Karpas-422 (cell line): ENCODE results near the gene UBAP2L. TPM values are rescaled to one million over a fixed set of nuclear protein-coding genes. Genes with fewer than 3 reads are reported as not detected.

ENCODE experiments used
- DNase-seq: peaks from one replicate; pipeline ENCODE4 v3.0.0-alpha.2; 2015
- H2AFZ ChIP-seq: fragments of 200-600 bp; sonication (generic); 2 replicates; pipeline ENCODE4 v1.6.1; 2014; ENCODE audit warnings: antibody characterized with exemption, low read length, mixed read lengths
- H3K27ac ChIP-seq: fragments of 200-600 bp; sonication (generic); 2 replicates; pipeline ENCODE4 v1.5.1; 2014; ENCODE audit warnings: mild to moderate bottlenecking, low read length, moderate library complexity
- H3K27me3 ChIP-seq: fragments of 200-600 bp; sonication (generic); 2 replicates; pipeline ENCODE4 v1.6.1; 2014; ENCODE audit warnings: low read length, mixed read lengths
- H3K36me3 ChIP-seq: fragments of 200-600 bp; sonication (generic); 2 replicates; pipeline ENCODE4 v1.6.1; 2014; ENCODE audit warnings: low read length, mixed read lengths; ENCODE audit not compliant: insufficient read depth
- H3K4me1 ChIP-seq: fragments of 200-600 bp; sonication (generic); 2 replicates; pipeline ENCODE4 v1.6.1; 2014; ENCODE audit warnings: mild to moderate bottlenecking, low read length, mixed read lengths
- H3K4me2 ChIP-seq: fragments of 200-600 bp; sonication (generic); 2 replicates; pipeline ENCODE4 v1.6.1; 2014; ENCODE audit warnings: low read length, low read depth, mild to moderate bottlenecking; ENCODE audit not compliant: poor library complexity, severe bottlenecking
- H3K4me3 ChIP-seq: fragments of 200-600 bp; sonication (generic); 2 replicates; pipeline ENCODE4 v1.5.1; 2014; ENCODE audit warnings: mild to moderate bottlenecking, antibody characterized with exemption, low read length, mixed read lengths
- H3K79me2 ChIP-seq: fragments of 200-600 bp; sonication (generic); 2 replicates; pipeline ENCODE4 v1.6.1; 2014; ENCODE audit warnings: mild to moderate bottlenecking, low read length, mixed read lengths
- H3K9ac ChIP-seq: fragments of 200-600 bp; sonication (generic); 2 replicates; pipeline ENCODE4 v1.6.0; 2014; ENCODE audit warnings: low read length
- H3K9me2 ChIP-seq: fragments of 200-600 bp; sonication (generic), shearing (Covaris generic); replicated peaks from 2 replicates; pipeline ENCODE4 v1.6.0; 2014; ENCODE audit warnings: mild to moderate bottlenecking, low read length, moderate library complexity; ENCODE audit not compliant: insufficient read depth
- H3K9me3 ChIP-seq: fragments of 300-700, 200-600 bp; sonication (generic); 2 replicates; pipeline ENCODE4 v1.6.1; 2014; ENCODE audit warnings: low read length, mixed read lengths
- H4K20me1 ChIP-seq: fragments of 200-600 bp; sonication (generic); 2 replicates; pipeline ENCODE4 v1.6.1; 2014; ENCODE audit warnings: mild to moderate bottlenecking, antibody characterized with exemption, low read length, low read depth; ENCODE audit not compliant: insufficient read depth
- total RNA-seq: library from RNA; depleted of rRNA; stranded (reverse); fragments of >200 nt; shearing (Covaris generic); gene quantifications from 2 replicates; pipeline ENCODE4 v1.2.3, GENCODE V29; 2014; ENCODE audit warnings: low replicate concordance

UBAP2L gene
- total RNA-seq, 1 experiment from 2014 or later: 119 TPM

GRCh38 chr1:154179946-154180687 is 40.6 kb upstream of the UBAP2L start:
- peak overlapping the region; percentile 70 for H3K4me3 ChIP-seq
- peak overlapping the region; percentile 94 for H3K4me2 ChIP-seq
- peaks cover 63% of the 10 kb centered on the region for H4K20me1 ChIP-seq
- H3K27ac ChIP-seq: peak overlapping the region; percentile 98
- peaks cover 34% of the 10 kb centered on the region for H3K36me3 ChIP-seq
- H3K4me1 ChIP-seq: peaks cover 47% of the 10 kb centered on the region
- H3K9me3 ChIP-seq: no peaks in the 10 kb centered on the region
- H2AFZ ChIP-seq: no peak overlapping the region
- DNase-seq: peak; percentile 93
- H3K9me2 ChIP-seq: no peaks in the 10 kb centered on the region
- peaks cover 77% of the 10 kb centered on the region for H3K79me2 ChIP-seq
- H3K9ac ChIP-seq: peak overlapping the region; percentile 76
- H3K27me3 ChIP-seq: no peaks in the 10 kb centered on the region

DNA sequence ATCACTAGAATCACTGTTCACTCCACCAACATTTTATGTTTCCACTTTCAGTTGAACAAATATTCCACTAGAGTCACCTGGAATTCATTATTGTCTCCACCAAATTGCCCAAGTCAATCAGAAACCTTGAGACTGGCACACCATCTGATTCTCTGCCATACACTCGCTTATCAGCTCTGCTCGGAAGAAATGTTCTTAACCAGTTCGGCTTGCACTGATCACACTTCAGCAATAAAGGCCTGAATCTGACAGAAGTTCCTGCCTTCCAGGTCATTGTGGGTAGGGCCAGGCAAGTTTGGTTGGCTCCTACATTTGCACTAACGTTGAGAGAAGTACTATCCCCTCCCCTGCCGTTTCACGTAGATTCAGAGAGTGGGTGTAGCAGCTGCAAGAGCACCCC is 38.8 kb upstream of the UBAP2L start:
- DNase-seq: no peak
- Histone ChIP-seq H3K9ac (peak overlapping the region; percentile 96), H3K27ac (peak overlapping the region; percentile 98), H3K4me1 (peaks cover 50% of the 10 kb centered on the region), H3K27me3 (no peaks in the 10 kb centered on the region), H3K79me2 (peaks cover 59% of the 10 kb centered on the region), H3K9me2 (no peaks in the 10 kb centered on the region), H3K36me3 (peaks cover 27% of the 10 kb centered on the region; the same call in 1 of the 2 replicates), H2AFZ (no peak overlapping the region), H3K4me2 (peak overlapping the region; percentile 94), H4K20me1 (peaks cover 47% of the 10 kb centered on the region), H3K4me3 (peak overlapping the region; percentile 87), H3K9me3 (no peaks in the 10 kb centered on the region)

DNA sequence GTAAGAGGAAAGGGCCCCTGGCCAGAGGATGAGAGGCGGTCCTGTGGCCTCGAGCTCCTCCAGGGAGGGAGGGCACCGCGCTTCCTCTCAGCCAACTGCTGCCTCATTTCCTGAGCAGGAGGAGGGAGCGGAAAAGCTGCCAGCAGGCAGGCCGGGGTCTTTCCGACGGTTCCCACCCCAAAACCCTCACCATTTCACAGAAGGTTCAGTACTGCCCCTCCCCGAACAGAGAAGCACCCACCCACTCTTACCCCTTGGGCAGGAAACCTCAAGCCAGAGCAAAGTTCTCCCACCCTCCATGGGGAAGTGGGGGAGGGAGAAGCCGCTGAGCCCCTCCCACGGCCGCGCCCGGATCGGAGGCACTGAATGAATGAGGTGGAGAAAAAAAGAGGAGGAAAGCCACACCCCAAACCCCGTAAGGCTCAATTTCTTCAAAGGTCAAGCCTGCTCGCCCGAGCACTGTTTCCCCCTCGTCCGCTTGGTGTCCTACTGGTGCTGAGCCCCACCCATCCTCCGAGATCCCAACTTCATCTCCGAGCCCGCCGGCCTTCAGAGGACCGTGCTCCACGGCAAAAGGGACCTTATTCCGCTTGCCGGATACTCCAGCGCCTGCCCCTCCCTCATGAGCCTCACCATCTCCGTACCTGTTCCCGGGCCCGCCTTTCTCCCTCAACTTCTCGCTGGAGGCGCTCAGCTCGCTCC is 38.3 kb upstream of the UBAP2L start:
- H3K27ac ChIP-seq: peak overlapping the region; percentile 98
- H4K20me1 ChIP-seq: peaks cover 41% of the 10 kb centered on the region
- H2AFZ ChIP-seq: no peak overlapping the region
- peak overlapping the region; percentile 87 for H3K4me3 ChIP-seq
- no peaks in the 10 kb centered on the region for H3K9me2 ChIP-seq
- no peaks in the 10 kb centered on the region for H3K27me3 ChIP-seq
- DNase-seq: peak; percentile 90
- H3K9ac ChIP-seq: peak overlapping the region; percentile 96
- H3K9me3 ChIP-seq: no peaks in the 10 kb centered on the region
- peaks cover 21% of the 10 kb centered on the region; the same call in 1 of the 2 replicates for H3K36me3 ChIP-seq
- peaks cover 53% of the 10 kb centered on the region for H3K79me2 ChIP-seq
- H3K4me1 ChIP-seq: peaks cover 56% of the 10 kb centered on the region
- peak overlapping the region; percentile 94 for H3K4me2 ChIP-seq

GRCh38 chr1:154183046-154183915 is 37.5 kb upstream of the UBAP2L start:
- peak overlapping the region; percentile 96 for H3K9ac ChIP-seq
- H3K36me3 ChIP-seq: peaks cover 14% of the 10 kb centered on the region; the same call in 1 of the 2 replicates
- peaks cover 45% of the 10 kb centered on the region for H3K79me2 ChIP-seq
- H2AFZ ChIP-seq: peak overlapping the region; percentile 91
- peaks cover 33% of the 10 kb centered on the region for H4K20me1 ChIP-seq
- H3K9me2 ChIP-seq: no peaks in the 10 kb centered on the region
- H3K27ac ChIP-seq: peak overlapping the region; percentile 98
- H3K9me3 ChIP-seq: no peaks in the 10 kb centered on the region
- H3K4me3 ChIP-seq: peak overlapping the region; percentile 87
- peaks cover 53% of the 10 kb centered on the region for H3K4me1 ChIP-seq
- peak; percentile 98 for DNase-seq
- H3K4me2 ChIP-seq: peak overlapping the region; percentile 94
- no peaks in the 10 kb centered on the region for H3K27me3 ChIP-seq

DNA sequence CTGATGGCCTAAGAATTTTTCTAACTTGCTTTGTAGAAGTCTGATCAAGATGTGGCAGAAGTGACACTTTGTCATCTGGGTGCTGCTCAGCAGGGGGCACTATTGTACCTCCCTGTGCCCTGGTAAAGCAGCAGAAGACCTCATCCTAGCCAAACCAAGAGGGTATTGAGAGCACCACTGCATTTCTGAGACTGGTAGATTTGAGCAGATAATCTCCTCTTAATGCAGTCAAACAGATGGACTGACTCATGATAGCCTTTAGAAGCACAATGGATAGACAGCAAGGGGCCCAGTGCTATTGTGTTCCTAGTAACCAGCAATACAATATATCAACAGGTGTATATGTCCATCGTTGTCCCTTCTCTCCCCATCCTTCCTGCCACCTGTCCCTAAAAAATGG is 34.6 kb upstream of the UBAP2L start:
- Histone ChIP-seq H3K27me3 (no peaks in the 10 kb centered on the region), H4K20me1 (peaks cover 8% of the 10 kb centered on the region), H3K27ac (no peak overlapping the region), H2AFZ (no peak overlapping the region), H3K9me2 (no peaks in the 10 kb centered on the region), H3K36me3 (no peaks in the 10 kb centered on the region), H3K9me3 (no peaks in the 10 kb centered on the region), H3K9ac (no peak overlapping the region), H3K4me1 (peaks cover 26% of the 10 kb centered on the region), H3K4me3 (no peak overlapping the region), H3K4me2 (no peak overlapping the region), H3K79me2 (peaks cover 18% of the 10 kb centered on the region)
- DNase-seq: peak; percentile 88

DNA sequence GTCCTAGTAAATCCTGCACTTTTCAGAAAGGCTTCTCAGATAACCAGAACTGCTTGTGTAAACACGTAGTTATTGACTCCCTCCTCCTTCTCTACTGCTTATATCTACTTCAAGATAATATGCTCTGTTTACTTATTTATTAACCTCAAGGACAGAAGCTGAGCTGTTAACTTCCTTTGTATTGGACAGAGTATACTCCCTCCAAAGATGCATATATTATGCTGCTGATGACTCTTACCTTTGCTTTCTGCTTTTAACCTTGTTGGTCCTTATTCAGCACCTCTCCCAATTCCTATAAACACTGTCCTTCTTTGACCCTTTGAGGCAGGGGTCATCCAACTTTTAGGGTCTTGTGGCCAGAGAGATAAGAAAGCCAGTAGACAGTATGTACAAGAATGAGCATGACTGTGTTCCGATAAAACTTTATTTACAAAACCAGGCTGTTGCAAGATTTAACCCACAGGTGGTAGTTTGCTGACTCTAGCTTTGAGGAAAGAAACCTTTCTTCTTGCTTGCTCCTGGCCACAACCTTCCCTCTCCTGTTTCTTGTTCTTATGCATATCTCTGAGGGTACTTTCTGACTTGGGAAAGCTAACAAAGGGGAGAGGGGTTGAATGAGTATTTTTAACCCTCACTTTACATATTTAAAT is 33.8 kb upstream of the UBAP2L start:
- Histone ChIP-seq H2AFZ (peak overlapping the region; percentile 53; the same call in 1 of the 2 replicates), H4K20me1 (peaks cover 3% of the 10 kb centered on the region), H3K9me2 (no peaks in the 10 kb centered on the region), H3K4me2 (peak overlapping the region; percentile 27), H3K79me2 (peaks cover 10% of the 10 kb centered on the region), H3K27ac (no peak overlapping the region), H3K4me1 (peaks cover 21% of the 10 kb centered on the region), H3K4me3 (no peak overlapping the region), H3K9ac (peak overlapping the region; percentile 16; the same call in 1 of the 2 replicates), H3K9me3 (no peaks in the 10 kb centered on the region), H3K27me3 (no peaks in the 10 kb centered on the region), H3K36me3 (no peaks in the 10 kb centered on the region)
- no peak for DNase-seq

- no peak for DNase-seq
- Histone ChIP-seq H4K20me1 (no peaks in the 10 kb centered on the region), H3K4me1 (peaks cover 29% of the 10 kb centered on the region), H3K79me2 (no peaks in the 10 kb centered on the region), H3K27ac (no peak overlapping the region), H3K9me2 (no peaks in the 10 kb centered on the region), H2AFZ (no peak overlapping the region), H3K9ac (no peak overlapping the region), H3K4me2 (no peak overlapping the region), H3K9me3 (no peaks in the 10 kb centered on the region), H3K4me3 (no peak overlapping the region), H3K27me3 (no peaks in the 10 kb centered on the region), H3K36me3 (no peaks in the 10 kb centered on the region)
These were observed 30.2 kb upstream of the UBAP2L start for GRCh38 chr1:154190550-154190949.
